Endometrial microvascular endothelial cells (primary cell): ENCODE data around the gene CTRB2. TPM values are rescaled to one million over a fixed set of nuclear protein-coding genes. Genes with fewer than 3 reads are reported as not detected.

Experiments used
- in situ Hi-C: cut with HindIII; loops from 2 replicates; pipeline ENCODE4 v1.10.0; 2017; ENCODE audit warnings: low sequenced_read_pairs, low pct_unique_long_range_greater_than_20kb; ENCODE audit errors: inconsistent ontology term
- total RNA-seq: library from RNA; depleted of rRNA; stranded (reverse); fragments of >200 nt; gene quantifications from one replicate; pipeline ENCODE4 v1.2.3, GENCODE V29; 2015; ENCODE audit errors: inconsistent ontology term

Gene CTRB2
- total RNA-seq, 1 donor from 2014 or later, result not detected

GRCh38 chr16:75193730-75194444, 13.1 kb downstream of the CTRB2 start:
- in situ Hi-C loops, result no loop called here

DNA sequence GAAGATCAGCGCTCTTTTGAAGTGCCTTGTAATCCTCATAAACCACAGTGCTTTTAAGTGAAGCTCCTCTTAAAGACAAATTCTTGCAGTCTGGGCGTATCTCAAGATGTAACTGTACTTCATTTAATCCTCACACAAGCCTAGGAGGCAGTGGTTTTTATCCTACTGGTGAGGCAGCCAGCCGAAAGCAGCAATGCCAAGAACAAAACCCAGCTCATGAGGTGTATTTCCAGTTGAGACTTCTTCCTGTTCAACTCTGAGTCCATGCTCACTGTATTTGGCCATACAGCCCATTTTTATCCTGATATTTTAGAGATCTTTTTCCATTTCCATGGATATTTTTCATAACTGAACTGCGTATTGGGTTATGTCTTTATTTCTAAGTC, 13.7 kb downstream of the CTRB2 start:
- in situ Hi-C loops, result no loop called here

DNA sequence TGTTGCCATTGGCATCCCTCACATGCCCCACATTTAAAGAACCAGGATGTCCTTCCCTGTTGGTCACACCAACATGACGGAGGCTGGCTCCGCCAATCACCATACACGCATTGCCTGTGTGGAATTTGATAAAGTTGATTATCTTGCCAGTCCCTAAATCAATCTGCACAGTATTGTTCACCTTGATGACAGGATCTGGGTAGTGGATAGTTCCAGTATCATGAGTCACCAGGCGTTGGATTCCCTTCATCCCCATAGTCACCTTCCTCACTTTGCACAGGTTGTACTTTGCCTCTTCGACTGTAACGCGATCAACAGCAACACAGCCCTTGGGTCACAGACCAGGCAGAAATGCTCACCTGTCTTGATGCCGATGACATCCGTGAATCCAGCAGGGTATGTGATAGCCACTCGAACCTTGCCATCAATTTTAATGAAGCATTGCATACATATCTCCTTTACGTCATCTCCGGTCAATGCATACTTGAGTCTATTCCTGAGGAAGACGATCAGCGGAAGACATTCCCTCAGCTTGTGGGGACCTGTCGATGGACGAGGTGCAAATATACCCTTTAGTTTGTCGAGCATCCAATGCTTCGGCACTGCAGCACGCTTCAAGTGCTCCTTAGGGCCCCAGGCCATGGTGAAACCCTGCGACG, 14.2 kb downstream of the CTRB2 start:
- in situ Hi-C loops, result no loop called here

GRCh38 chr16:75189638-75190245, 17.2 kb downstream of the CTRB2 start:
- in situ Hi-C loops, result no loop called here

DNA sequence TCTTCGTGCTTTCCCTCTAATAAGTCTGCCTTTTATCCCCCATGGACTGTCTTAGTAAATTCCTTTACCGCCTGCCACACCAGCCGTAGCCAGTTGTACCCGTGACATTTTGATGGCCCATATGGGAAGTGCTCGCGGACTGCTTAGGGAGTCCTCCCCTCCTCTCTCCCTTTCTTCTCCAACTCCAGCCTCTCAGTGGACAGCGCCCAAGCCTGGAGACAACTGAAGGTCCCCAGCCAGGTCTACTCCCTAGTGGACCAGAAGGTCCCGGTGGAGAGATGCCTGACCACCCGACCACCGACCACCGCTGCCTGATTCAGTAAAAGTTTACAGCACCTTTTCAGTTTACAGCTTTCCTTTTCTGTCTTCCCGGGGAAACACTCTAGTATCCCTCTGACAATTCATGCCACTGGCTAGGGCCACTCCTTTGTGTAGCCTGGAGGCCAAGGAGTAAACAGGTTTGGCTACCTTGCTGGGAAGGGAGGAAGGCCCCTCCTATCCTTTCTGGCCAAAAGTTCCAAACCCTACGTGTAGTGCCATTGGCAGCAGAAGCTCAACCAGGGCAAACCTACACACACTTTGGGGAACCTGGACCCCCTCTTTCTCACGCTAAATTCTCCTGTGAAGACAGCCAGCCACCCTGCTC, 18.0 kb downstream of the CTRB2 start:
- in situ Hi-C loops, result no loop called here

GRCh38 chr16:75181630-75182029, 25.3 kb downstream of the CTRB2 start:
- in situ Hi-C loops, result no loop called here

- in situ Hi-C loops, result no loop called here
Observed at GRCh38 chr16:75179208-75179607, 27.8 kb downstream of the CTRB2 start.

DNA sequence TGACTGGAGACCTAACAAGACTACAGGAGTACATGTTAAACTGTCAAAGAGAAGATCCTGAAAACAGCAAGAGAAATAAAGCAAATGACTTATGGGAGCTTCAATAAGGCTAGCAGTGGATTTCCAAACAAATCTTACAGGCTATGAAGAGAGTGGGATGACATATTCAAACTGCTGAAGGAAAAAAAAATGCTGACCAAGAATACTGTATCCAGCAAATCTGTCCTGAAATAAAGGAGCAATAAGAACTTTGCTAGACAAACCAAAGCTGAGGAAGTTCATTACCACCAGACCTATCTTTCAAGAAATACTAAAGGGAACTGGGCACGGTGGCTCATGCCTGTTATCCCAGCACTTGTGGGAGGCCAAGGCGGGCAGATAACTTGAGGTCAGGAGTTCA, 30.0 kb downstream of the CTRB2 start:
- in situ Hi-C loops, result no loop called here

DNA sequence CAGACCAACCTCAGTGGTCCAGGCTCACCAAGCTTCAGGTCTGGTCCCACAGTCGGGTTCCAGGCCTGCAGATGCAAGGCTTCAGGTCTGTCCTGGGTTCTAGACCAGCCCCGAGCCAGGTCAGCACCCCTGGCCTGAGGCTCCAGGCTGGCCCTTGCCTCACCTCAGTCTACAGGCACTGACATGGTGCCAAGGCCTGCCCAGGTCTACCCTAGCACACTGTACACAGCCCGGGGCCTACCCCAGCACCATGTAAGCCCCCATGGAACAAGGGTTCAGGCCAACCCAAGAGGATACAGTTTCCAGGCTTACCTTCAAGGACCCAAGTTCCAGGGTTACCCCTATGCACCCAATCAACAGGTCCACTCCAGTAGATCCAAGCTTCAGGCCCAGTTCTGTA, 31.9 kb downstream of the CTRB2 start:
- in situ Hi-C loops, result no loop called here

DNA sequence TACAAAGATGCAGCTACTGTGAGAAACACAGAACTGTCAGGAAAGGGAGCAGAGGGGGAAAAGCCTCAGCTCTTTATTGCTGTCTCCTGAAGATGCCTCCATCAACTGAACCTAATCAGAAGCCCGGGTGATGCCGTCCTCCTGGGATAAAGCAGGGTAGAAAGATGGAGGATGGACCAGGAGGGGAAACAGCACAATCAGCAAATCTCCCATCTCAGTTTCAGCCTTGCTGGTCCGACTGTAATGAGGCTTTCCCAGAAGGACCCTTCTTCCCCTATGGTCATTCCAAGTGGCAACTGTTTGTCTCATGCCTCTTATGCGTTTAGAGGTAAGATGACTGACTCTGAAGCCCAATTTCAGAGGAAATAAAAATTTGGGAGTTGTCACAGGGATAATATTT, 34.4 kb downstream of the CTRB2 start:
- in situ Hi-C loops, result no loop called here

GRCh38 chr16:75169899-75170405, 37.0 kb downstream of the CTRB2 start:
- in situ Hi-C loops, result no loop called here

DNA sequence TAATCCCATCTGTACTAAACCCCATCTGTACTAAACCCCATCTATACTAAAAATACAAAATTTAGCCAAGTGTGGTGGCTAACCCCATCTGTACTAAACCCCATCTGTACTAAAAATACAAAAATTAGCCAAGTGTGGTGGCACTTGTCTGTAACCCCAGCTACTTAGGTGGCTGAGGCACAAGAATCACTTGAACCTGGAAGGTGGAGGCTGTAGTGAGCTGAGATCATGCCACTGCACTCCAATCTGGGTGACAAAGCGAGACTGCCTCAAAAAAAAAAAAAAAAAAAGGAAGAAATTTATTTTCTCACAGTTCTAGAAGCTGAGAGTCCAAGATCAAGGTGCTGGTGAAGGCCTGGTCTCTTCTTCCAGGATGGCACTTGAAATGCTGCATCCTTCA, 46.6 kb downstream of the CTRB2 start:
- in situ Hi-C loops, result no loop called here

Other genes starting within 250 kb of the CTRB2 start
- gene WDR59, start 222.0 kb downstream of the CTRB2 start, total RNA-seq, result 23.5 TPM
- 16.5 TPM for gene ZNRF1, start 208.1 kb downstream of the CTRB2 start, total RNA-seq
- 0.09 TPM for gene LDHD, start 90.4 kb downstream of the CTRB2 start, total RNA-seq
- 3.8 TPM for gene ZFP1, start 58.6 kb downstream of the CTRB2 start, total RNA-seq
- gene CTRB1, start 11.8 kb upstream of the CTRB2 start, total RNA-seq, result not detected
- 254 TPM for gene BCAR1, start 44.5 kb upstream of the CTRB2 start, total RNA-seq
- 60.5 TPM for gene CFDP1, start 226.3 kb upstream of the CTRB2 start, total RNA-seq